Skeletal muscle tissue (tissue), 4 donors: ENCODE results near the gene TSC22D2. TPM values are rescaled to one million over a fixed set of nuclear protein-coding genes. Genes with fewer than 3 reads are reported as not detected.

ENCODE experiments used
- H3K27ac ChIP-seq: one replicate; pipeline ENCODE4 v1.7.0; 2013; ENCODE audit warnings: mild to moderate bottlenecking, low read depth, low read length, inconsistent platforms
- H3K27me3 ChIP-seq, 3 donors: one replicate each; pipeline ENCODE4 v1.7.0; 2013; ENCODE audit warnings: low read length in 3 of 3; ENCODE audit not compliant: control insufficient read depth in 3 of 3, insufficient read depth in 3 of 3
- H3K36me3 ChIP-seq, 3 donors: one replicate each; pipeline ENCODE4 v1.7.0; 2013; ENCODE audit warnings: low read length in 3 of 3; ENCODE audit not compliant: control insufficient read depth in 3 of 3, insufficient read depth in 3 of 3
- H3K4me1 ChIP-seq, 3 donors: one replicate each; pipeline ENCODE4 v1.7.0; 2013; ENCODE audit warnings: low read length in 3 of 3, mild to moderate bottlenecking in 3 of 3; ENCODE audit not compliant: control insufficient read depth in 3 of 3, insufficient read depth in 3 of 3
- H3K4me3 ChIP-seq, 3 donors: one replicate each; pipeline ENCODE4 v1.7.0; 2013; ENCODE audit warnings: low read length in 3 of 3
- H3K9ac ChIP-seq, 3 donors: one replicate each; pipeline ENCODE4 v1.7.0; 2013; ENCODE audit warnings: low read length in 3 of 3, mild to moderate bottlenecking in 3 of 3, moderate library complexity in 2 of 3, low read depth in 1 of 3
- H3K9me3 ChIP-seq, 3 donors: one replicate each; pipeline ENCODE4 v1.7.0; 2013; ENCODE audit warnings: low read length in 3 of 3; ENCODE audit not compliant: control insufficient read depth in 3 of 3
- total RNA-seq: library from RNA; depleted of rRNA; stranded (reverse); fragments of >200 nt; gene quantifications from one replicate; pipeline ENCODE4 v1.2.3, GENCODE V29; 2014
- donor health status: Osteomylitis.

The TSC22D2 gene
- total RNA-seq = 12.0 TPM

GRCh38 chr3:150408221-150409124, at the start of gene TSC22D2:
TSS of gene TSC22D2 (plus strand) at chr3:150408298. CDS start at chr3:150409351, 1,053 bp downstream.
- peaks cover 8 to 21% (median 14%) of the 10 kb centered on the region in 3 donors for H3K4me1 ChIP-seq
- H3K4me3 ChIP-seq = peak within 1 kb of the TSS; percentile 96 to 98 (median 97)
- H3K9me3 ChIP-seq = no peaks in the 10 kb centered on the region
- no peaks in the 10 kb centered on the region for H3K27me3 ChIP-seq
- H3K36me3 ChIP-seq = peaks cover 0 to 4% (median 0%) of the 10 kb centered on the region in 3 donors
- H3K27ac ChIP-seq = peak within 1 kb of the TSS; percentile 99
- H3K9ac ChIP-seq = peak within 1 kb of the TSS; percentile 94 to 98 (median 96)

GRCh38 chr3:150359381-150359780, 48.7 kb upstream of the TSC22D2 start:
- no peaks in the 10 kb centered on the region for H3K27me3 ChIP-seq
- H3K9ac ChIP-seq = no peak overlapping the region
- H3K9me3 ChIP-seq = no peaks in the 10 kb centered on the region
- no peak overlapping the region for H3K4me3 ChIP-seq
- H3K4me1 ChIP-seq = no peaks in the 10 kb centered on the region
- H3K27ac ChIP-seq = no peak overlapping the region
- H3K36me3 ChIP-seq = no peaks in the 10 kb centered on the region

- no peak overlapping the region for H3K9ac ChIP-seq
- no peak overlapping the region for H3K4me3 ChIP-seq
- H3K27me3 ChIP-seq = no peaks in the 10 kb centered on the region
- H3K36me3 ChIP-seq = no peaks in the 10 kb centered on the region
- H3K9me3 ChIP-seq = no peaks in the 10 kb centered on the region
- no peak overlapping the region for H3K27ac ChIP-seq
- no peaks in the 10 kb centered on the region for H3K4me1 ChIP-seq
These were observed 47.1 kb upstream of the TSC22D2 start for GRCh38 chr3:150360966-150361365.

- H3K4me1 ChIP-seq = no peaks in the 10 kb centered on the region
- H3K4me3 ChIP-seq = no peak overlapping the region
- H3K27ac ChIP-seq = no peak overlapping the region
- no peak overlapping the region for H3K9ac ChIP-seq
- H3K27me3 ChIP-seq = no peaks in the 10 kb centered on the region
- H3K9me3 ChIP-seq = no peaks in the 10 kb centered on the region
- H3K36me3 ChIP-seq = no peaks in the 10 kb centered on the region
These were observed 45.4 kb upstream of the TSC22D2 start for GRCh38 chr3:150362515-150363302.

- no peak overlapping the region for H3K4me3 ChIP-seq
- H3K9me3 ChIP-seq = no peaks in the 10 kb centered on the region
- no peak overlapping the region for H3K9ac ChIP-seq
- no peaks in the 10 kb centered on the region for H3K27me3 ChIP-seq
- H3K4me1 ChIP-seq = no peaks in the 10 kb centered on the region
- H3K36me3 ChIP-seq = no peaks in the 10 kb centered on the region
- no peak overlapping the region for H3K27ac ChIP-seq
These were observed 44.7 kb upstream of the TSC22D2 start for GRCh38 chr3:150363420-150363819.

GRCh38 chr3:150365132-150365604, 42.9 kb upstream of the TSC22D2 start:
- Histone ChIP-seq H3K9me3 (no peaks in the 10 kb centered on the region), H3K4me1 (no peaks in the 10 kb centered on the region), H3K27me3 (no peaks in the 10 kb centered on the region), H3K9ac (no peak overlapping the region), H3K36me3 (no peaks in the 10 kb centered on the region), H3K4me3 (no peak overlapping the region), H3K27ac (no peak overlapping the region)

- H3K9ac ChIP-seq = no peak overlapping the region
- peaks cover 0 to 6% (median 4%) of the 10 kb centered on the region in 3 donors for H3K4me1 ChIP-seq
- no peak overlapping the region for H3K4me3 ChIP-seq
- no peaks in the 10 kb centered on the region for H3K27me3 ChIP-seq
- no peaks in the 10 kb centered on the region for H3K9me3 ChIP-seq
- no peak overlapping the region for H3K27ac ChIP-seq
- no peaks in the 10 kb centered on the region for H3K36me3 ChIP-seq
These were observed 40.3 kb upstream of the TSC22D2 start for GRCh38 chr3:150367757-150368156.

GRCh38 chr3:150370122-150370602, 37.9 kb upstream of the TSC22D2 start:
- Histone ChIP-seq H3K9me3 (no peaks in the 10 kb centered on the region), H3K36me3 (no peaks in the 10 kb centered on the region), H3K9ac (no peak overlapping the region), H3K4me1 (peaks cover 0 to 6% (median 4%) of the 10 kb centered on the region in 3 donors), H3K27me3 (no peaks in the 10 kb centered on the region), H3K27ac (peak overlapping the region; percentile 9), H3K4me3 (peak overlapping the region in 1 of 3 donors; percentile 40)

- Histone ChIP-seq H3K27me3 (no peaks in the 10 kb centered on the region), H3K27ac (peak overlapping the region; percentile 78), H3K9me3 (no peaks in the 10 kb centered on the region), H3K9ac (peak overlapping the region in 1 of 3 donors; percentile 64), H3K36me3 (no peaks in the 10 kb centered on the region), H3K4me3 (peak overlapping the region in 1 of 3 donors; percentile 69), H3K4me1 (peaks cover 0 to 6% (median 6%) of the 10 kb centered on the region in 3 donors)
These were observed 37.1 kb upstream of the TSC22D2 start for GRCh38 chr3:150370999-150371398.
